Karpas-422 (cell line): ENCODE data around the gene SRC. TPM values are rescaled to one million over a fixed set of nuclear protein-coding genes. Genes with fewer than 3 reads are reported as not detected.

Experiments used
- DNase-seq: peaks from one replicate; pipeline ENCODE4 v3.0.0-alpha.2; 2015
- H2AFZ ChIP-seq: fragments of 200-600 bp; sonication (generic); 2 replicates; pipeline ENCODE4 v1.6.1; 2014; ENCODE audit warnings: antibody characterized with exemption, low read length, mixed read lengths
- H3K27ac ChIP-seq: fragments of 200-600 bp; sonication (generic); 2 replicates; pipeline ENCODE4 v1.5.1; 2014; ENCODE audit warnings: mild to moderate bottlenecking, low read length, moderate library complexity
- H3K27me3 ChIP-seq: fragments of 200-600 bp; sonication (generic); 2 replicates; pipeline ENCODE4 v1.6.1; 2014; ENCODE audit warnings: low read length, mixed read lengths
- H3K36me3 ChIP-seq: fragments of 200-600 bp; sonication (generic); 2 replicates; pipeline ENCODE4 v1.6.1; 2014; ENCODE audit warnings: low read length, mixed read lengths; ENCODE audit not compliant: insufficient read depth
- H3K4me1 ChIP-seq: fragments of 200-600 bp; sonication (generic); 2 replicates; pipeline ENCODE4 v1.6.1; 2014; ENCODE audit warnings: mild to moderate bottlenecking, low read length, mixed read lengths
- H3K4me2 ChIP-seq: fragments of 200-600 bp; sonication (generic); 2 replicates; pipeline ENCODE4 v1.6.1; 2014; ENCODE audit warnings: low read length, low read depth, mild to moderate bottlenecking; ENCODE audit not compliant: poor library complexity, severe bottlenecking
- H3K4me3 ChIP-seq: fragments of 200-600 bp; sonication (generic); 2 replicates; pipeline ENCODE4 v1.5.1; 2014; ENCODE audit warnings: mild to moderate bottlenecking, antibody characterized with exemption, low read length, mixed read lengths
- H3K79me2 ChIP-seq: fragments of 200-600 bp; sonication (generic); 2 replicates; pipeline ENCODE4 v1.6.1; 2014; ENCODE audit warnings: mild to moderate bottlenecking, low read length, mixed read lengths
- H3K9ac ChIP-seq: fragments of 200-600 bp; sonication (generic); 2 replicates; pipeline ENCODE4 v1.6.0; 2014; ENCODE audit warnings: low read length
- H3K9me2 ChIP-seq: fragments of 200-600 bp; sonication (generic), shearing (Covaris generic); replicated peaks from 2 replicates; pipeline ENCODE4 v1.6.0; 2014; ENCODE audit warnings: mild to moderate bottlenecking, low read length, moderate library complexity; ENCODE audit not compliant: insufficient read depth
- H3K9me3 ChIP-seq: fragments of 300-700, 200-600 bp; sonication (generic); 2 replicates; pipeline ENCODE4 v1.6.1; 2014; ENCODE audit warnings: low read length, mixed read lengths
- H4K20me1 ChIP-seq: fragments of 200-600 bp; sonication (generic); 2 replicates; pipeline ENCODE4 v1.6.1; 2014; ENCODE audit warnings: mild to moderate bottlenecking, antibody characterized with exemption, low read length, low read depth; ENCODE audit not compliant: insufficient read depth
- total RNA-seq: library from RNA; depleted of rRNA; stranded (reverse); fragments of >200 nt; shearing (Covaris generic); gene quantifications from 2 replicates; pipeline ENCODE4 v1.2.3, GENCODE V29; 2014; ENCODE audit warnings: low replicate concordance

SRC gene
- total RNA-seq, 1 experiment from 2014 or later, result 41.5 TPM

DNA sequence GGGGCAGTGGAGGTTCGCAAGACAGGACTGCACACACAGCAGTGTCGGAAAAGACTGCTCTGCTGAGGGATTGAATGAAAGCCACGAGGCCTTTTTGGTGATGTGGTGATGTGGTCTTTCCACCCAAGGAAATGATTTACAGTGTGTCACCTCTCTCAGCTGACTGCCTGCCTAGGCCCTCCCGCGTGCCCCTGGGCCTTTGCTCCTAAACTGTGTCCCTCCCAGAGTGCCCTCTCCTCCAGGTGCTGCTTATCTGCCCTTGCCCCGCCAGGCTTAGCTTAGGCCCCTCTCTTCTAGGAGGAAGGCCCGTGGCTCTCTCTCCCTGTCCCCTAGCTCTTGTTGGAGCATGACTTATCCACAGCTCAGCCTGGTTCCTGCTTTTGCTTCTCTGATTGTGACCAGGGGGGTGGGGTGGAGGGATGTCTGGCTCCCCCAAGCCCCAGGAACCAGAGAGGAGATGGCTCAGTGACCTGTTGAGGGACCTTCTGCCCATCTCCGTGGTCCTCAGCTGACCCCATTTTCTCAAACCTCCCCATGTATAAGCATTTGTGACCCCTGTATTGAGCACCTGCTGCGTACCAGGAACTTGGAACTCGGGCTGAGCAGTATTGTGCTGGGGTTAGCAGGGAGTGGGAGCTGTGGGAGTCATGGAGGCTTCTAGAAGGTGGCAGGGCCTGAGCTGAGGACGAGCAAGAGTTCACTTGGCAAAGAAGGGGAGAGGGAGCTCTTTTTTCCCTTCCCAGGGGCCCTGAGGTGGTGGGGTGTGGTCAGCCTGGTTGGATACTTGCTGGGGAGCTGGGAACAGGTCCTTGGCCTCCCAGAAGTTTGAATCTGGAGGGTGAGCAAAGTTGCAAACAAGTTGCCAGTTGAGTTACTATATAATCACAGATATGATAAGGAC, 2.2 kb downstream of the SRC start:
- Histone ChIP-seq H3K4me3 (no peak overlapping the region), H3K27me3 (no peaks in the 10 kb centered on the region), H3K9me2 (no peaks in the 10 kb centered on the region), H4K20me1 (peaks cover 19% of the 10 kb centered on the region), H3K27ac (peak overlapping the region; percentile 87), H3K4me1 (peaks cover 70% of the 10 kb centered on the region), H3K79me2 (peaks cover 65% of the 10 kb centered on the region), H3K9me3 (no peaks in the 10 kb centered on the region), H3K36me3 (0 out of 2 replicates have a peak, but pooled peaks cover 8% of the 10 kb centered on the region), H2AFZ (no peak overlapping the region), H3K9ac (peak overlapping the region; percentile 1; the same call in 1 of the 2 replicates), H3K4me2 (no peak overlapping the region)
- no peak for DNase-seq

DNA sequence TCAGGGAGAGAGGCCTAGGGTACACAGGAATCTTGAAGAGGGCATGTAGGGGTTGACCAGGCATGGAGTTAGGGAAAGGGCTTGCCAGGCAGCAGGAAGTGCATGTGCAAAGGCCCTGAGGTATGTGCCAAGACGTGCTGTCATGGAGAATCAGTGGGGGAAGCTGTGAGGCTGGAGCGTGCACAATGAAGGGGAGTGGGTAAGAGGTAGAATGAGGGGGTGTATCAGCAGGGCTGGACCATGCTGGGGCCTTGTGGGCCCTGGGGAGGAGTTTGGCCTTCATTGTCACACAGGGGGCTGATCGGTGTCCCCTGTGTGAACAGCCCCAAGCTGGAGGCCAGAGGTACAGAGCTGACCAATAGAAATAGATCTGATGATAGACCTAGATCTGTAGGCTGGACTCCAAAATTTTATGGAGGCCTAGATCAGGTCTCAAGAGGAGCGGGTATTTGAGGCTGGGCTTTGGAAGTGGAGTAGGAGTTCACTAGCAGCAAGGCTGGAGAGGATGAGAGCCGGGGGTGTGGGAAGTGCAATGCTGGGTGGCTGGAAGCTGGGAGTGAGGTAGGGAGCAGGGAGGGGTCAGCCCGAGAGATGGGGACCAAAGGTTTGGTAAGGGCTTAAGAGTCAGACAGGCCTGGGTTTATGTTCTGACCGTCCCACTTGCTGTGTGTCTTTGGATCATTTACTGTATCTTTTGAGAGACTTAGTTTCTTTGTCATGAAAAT, 3.0 kb downstream of the SRC start:
- Histone ChIP-seq H4K20me1 (peaks cover 19% of the 10 kb centered on the region), H3K4me1 (peaks cover 70% of the 10 kb centered on the region), H3K79me2 (peaks cover 73% of the 10 kb centered on the region), H3K4me2 (no peak overlapping the region), H3K36me3 (0 out of 2 replicates have a peak, but pooled peaks cover 11% of the 10 kb centered on the region), H3K9me3 (no peaks in the 10 kb centered on the region), H3K27ac (peak overlapping the region; percentile 87), H3K9me2 (no peaks in the 10 kb centered on the region), H3K9ac (no peak overlapping the region), H2AFZ (no peak overlapping the region), H3K4me3 (no peak overlapping the region), H3K27me3 (no peaks in the 10 kb centered on the region)
- DNase-seq, result no peak

DNA sequence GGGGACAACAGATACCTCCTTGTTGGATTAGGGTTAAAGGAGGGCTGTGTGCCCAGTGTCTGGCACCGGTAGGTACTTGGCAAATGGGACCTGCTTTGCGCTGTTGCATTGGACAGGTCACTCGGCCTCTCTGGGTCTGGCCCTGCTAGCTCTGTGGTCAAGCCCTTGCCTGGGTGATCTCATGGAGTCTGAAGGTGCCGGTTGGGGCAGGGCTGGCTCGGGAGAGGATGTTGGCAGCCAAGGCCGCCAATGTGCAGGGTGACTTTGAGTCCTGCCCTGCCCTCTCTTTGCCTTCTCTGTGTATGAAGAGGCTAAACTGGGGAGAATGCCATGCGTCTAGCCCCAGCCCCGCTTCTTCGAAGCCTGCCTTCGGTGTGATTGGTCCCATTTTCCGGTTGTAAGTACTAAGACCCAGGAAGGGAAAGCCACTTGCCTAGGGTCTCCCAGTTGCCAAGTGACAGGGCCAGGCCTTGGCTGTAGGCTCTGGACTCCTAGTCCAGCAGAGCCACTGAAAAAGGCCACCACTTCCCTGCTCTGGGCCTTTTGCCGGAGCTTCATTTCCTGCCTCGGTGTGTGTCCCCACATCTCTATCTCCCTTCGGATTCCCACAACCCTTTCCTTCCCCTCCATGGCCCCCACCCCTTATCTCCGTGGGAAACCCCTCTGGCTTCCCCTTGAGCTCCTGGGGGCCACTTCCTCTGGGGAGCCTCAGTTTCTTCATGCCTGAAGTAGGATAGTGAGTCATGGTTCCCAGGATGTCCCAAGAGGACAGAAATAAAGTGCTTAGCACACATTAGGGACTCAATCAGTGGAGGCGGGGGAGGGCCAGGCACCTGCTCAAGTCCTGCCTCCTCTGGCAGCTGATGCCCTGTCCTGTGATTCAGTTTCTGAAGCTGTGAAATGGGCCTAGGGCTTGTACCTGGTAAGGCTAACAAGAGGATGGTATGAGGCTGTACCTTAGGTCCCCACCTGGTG, 3.9 kb downstream of the SRC start:
- Histone ChIP-seq H3K4me1 (peaks cover 70% of the 10 kb centered on the region), H3K36me3 (0 out of 2 replicates have a peak, but pooled peaks cover 11% of the 10 kb centered on the region), H3K27ac (peak overlapping the region; percentile 45; the same call in 1 of the 2 replicates), H3K9me3 (no peaks in the 10 kb centered on the region), H3K9me2 (no peaks in the 10 kb centered on the region), H3K79me2 (peaks cover 78% of the 10 kb centered on the region), H3K4me2 (no peak overlapping the region), H3K4me3 (no peak overlapping the region), H2AFZ (no peak overlapping the region), H3K27me3 (no peaks in the 10 kb centered on the region), H3K9ac (no peak overlapping the region), H4K20me1 (peaks cover 19% of the 10 kb centered on the region)
- no peak for DNase-seq

DNA sequence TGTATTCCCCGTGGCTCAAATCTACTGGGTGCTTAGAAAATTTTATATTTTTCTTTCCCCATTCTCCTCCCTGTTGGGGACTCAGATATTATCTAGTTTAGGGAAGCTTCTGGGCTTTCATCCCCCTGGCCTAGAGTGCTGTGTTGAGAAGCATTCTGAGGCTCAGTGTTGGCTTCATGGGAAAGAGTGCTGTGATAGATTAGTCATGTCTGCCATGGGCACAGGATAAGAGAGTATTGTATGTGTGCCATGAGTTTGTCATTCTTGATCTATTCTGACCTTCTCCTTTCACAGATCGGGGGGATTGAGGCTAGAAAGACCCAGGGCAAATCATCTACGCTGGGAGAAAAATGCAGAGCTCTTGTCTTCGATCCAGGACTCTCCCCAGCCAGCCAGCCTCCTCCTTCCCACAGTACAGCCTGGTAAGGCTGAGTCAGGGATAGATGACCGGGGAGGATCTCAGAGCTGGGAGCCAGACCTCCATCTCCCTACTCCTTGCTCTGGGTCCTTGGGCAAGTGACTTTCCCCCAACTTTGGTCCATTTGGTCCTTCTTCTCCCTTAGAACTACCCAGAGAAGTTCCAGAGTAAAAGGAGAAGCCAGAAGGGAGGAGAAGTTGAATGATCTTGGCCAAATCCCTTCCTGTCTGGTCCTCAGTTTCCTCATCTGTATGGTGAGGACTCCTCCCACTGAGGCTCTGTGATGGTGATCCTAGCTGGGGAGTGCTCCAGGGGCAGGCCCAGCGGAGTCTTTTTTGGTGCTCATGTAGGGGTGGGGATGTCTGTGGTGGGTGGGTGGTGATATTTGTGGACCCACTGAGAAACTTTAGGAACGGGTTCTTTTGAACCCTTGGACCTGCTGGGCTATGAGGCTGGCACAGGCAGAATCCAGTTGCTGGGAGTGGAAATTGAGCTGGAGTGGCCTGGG, 5.0 kb downstream of the SRC start:
- 0 out of 2 replicates have a peak, but pooled peaks cover 11% of the 10 kb centered on the region for H3K36me3 ChIP-seq
- DNase-seq, result no peak
- no peak overlapping the region for H3K4me2 ChIP-seq
- H3K79me2 ChIP-seq, result peaks cover 80% of the 10 kb centered on the region
- H4K20me1 ChIP-seq, result peaks cover 19% of the 10 kb centered on the region
- no peaks in the 10 kb centered on the region for H3K9me3 ChIP-seq
- no peaks in the 10 kb centered on the region for H3K9me2 ChIP-seq
- H3K4me1 ChIP-seq, result peaks cover 74% of the 10 kb centered on the region
- H3K4me3 ChIP-seq, result no peak overlapping the region
- no peaks in the 10 kb centered on the region for H3K27me3 ChIP-seq
- no peak overlapping the region for H3K9ac ChIP-seq
- no peak overlapping the region for H2AFZ ChIP-seq
- peak overlapping the region; percentile 45 for H3K27ac ChIP-seq

DNA sequence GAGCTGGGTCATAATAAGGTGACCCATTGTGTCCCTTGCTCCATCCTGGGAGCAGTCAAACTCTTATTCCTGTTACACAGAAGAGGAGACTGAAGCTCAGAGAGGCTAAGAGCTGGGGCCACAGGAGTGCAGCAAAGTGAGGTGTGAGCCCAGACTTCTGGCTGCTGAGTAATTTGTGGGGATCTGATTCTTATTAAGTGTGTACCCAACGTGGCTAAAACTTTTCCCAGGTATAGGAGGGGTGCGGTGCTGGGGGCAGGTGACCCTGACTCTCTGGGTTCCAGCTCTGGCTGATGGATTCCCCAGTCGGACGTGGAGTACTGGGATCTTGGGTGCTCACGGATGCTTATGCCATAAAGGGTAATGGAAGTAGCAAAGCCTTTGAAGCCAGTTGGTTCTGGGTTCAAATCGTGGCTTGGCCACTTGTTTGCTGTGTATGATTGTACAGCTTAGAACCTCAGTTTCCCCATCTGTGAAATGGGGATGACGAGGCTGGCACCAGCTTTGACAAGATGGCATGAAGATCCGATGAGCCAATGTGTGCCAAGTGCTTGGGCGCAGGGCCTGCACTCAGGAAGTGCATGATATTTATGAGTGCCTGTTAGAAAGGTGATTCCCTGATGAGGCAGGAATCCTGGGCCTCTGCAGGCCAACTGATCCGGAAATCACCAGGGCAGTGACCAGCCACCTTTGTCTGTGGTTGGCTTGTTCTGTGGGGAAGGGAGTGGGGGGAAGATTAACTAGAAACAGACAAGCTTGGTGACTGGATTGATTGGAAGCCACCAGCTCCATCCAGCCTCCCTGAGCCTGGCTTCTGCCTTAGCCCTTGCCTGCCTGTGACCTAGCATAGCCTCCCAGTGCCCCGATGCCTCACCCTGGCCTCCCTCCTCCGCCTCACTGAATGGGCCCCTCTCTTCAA, 6.0 kb downstream of the SRC start:
- Histone ChIP-seq H2AFZ (no peak overlapping the region), H3K4me1 (peaks cover 81% of the 10 kb centered on the region), H3K36me3 (0 out of 2 replicates have a peak, but pooled peaks cover 11% of the 10 kb centered on the region), H3K4me3 (no peak overlapping the region), H3K9ac (no peak overlapping the region), H3K27me3 (no peaks in the 10 kb centered on the region), H4K20me1 (peaks cover 19% of the 10 kb centered on the region), H3K79me2 (peaks cover 84% of the 10 kb centered on the region), H3K4me2 (no peak overlapping the region), H3K9me3 (no peaks in the 10 kb centered on the region), H3K9me2 (no peaks in the 10 kb centered on the region), H3K27ac (peak overlapping the region; percentile 45; the same call in 1 of the 2 replicates)
- DNase-seq, result no peak

DNA sequence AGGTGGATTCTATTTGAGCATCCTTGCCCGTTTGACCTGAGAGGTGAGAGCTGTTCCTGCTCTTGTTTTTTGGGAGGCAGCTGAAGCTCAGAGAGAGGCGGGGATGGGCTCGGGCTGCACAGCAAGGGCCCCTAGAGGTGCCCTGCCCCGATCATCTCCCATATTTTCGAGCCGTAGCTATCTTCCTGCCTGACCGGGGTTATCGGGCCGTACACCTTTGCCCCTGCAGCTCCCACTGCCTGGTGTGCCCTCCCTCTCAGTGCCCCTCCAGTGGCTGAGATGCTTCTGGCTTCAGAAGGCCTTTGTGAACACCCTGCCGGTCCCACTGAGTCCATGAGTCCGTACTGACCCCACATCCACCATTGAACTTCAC, 6.7 kb downstream of the SRC start:
- H3K36me3 ChIP-seq, result 0 out of 2 replicates have a peak, but pooled peaks cover 11% of the 10 kb centered on the region
- DNase-seq, result no peak
- peaks cover 81% of the 10 kb centered on the region for H3K4me1 ChIP-seq
- no peak overlapping the region for H3K4me2 ChIP-seq
- no peak overlapping the region for H3K4me3 ChIP-seq
- no peaks in the 10 kb centered on the region for H3K9me2 ChIP-seq
- no peaks in the 10 kb centered on the region for H3K9me3 ChIP-seq
- H4K20me1 ChIP-seq, result peaks cover 19% of the 10 kb centered on the region
- no peak overlapping the region for H3K9ac ChIP-seq
- no peaks in the 10 kb centered on the region for H3K27me3 ChIP-seq
- H3K27ac ChIP-seq, result peak overlapping the region; percentile 92
- H3K79me2 ChIP-seq, result peaks cover 81% of the 10 kb centered on the region
- H2AFZ ChIP-seq, result no peak overlapping the region
